Stimulated activated CD4-positive, alpha-beta T cell treated with anti-CD3 and anti-CD28 coated beads, Interleukin-4, amount 100 ng/mL, for 1 hour (primary cell): ENCODE measurements around the gene KCND1.

Experiments used
- DNase-seq: peaks from one replicate; pipeline ENCODE4 v3.0.0-alpha.2; 2020

KCND1 gene

DNA sequence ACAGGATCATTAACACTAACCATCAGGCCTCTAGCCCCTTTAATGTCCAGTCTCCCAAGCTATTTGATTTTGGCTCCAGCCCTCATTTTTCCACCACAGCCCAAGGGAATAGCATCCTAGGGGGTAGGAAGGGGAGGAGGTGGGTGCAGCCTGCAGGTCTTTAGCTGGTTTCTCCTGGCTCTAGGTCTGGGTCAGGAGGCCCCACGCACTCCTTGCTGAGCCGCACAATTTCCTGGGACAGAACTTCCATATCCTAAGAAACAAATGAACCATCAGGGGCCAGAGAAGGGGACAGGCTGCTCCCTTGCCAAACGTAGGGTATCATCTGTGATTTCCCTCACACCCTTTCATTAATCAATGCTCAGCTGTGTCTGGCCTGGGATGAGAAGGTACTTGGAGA, 2.4 kb upstream of the KCND1 start:
- no peak for DNase-seq

DNA sequence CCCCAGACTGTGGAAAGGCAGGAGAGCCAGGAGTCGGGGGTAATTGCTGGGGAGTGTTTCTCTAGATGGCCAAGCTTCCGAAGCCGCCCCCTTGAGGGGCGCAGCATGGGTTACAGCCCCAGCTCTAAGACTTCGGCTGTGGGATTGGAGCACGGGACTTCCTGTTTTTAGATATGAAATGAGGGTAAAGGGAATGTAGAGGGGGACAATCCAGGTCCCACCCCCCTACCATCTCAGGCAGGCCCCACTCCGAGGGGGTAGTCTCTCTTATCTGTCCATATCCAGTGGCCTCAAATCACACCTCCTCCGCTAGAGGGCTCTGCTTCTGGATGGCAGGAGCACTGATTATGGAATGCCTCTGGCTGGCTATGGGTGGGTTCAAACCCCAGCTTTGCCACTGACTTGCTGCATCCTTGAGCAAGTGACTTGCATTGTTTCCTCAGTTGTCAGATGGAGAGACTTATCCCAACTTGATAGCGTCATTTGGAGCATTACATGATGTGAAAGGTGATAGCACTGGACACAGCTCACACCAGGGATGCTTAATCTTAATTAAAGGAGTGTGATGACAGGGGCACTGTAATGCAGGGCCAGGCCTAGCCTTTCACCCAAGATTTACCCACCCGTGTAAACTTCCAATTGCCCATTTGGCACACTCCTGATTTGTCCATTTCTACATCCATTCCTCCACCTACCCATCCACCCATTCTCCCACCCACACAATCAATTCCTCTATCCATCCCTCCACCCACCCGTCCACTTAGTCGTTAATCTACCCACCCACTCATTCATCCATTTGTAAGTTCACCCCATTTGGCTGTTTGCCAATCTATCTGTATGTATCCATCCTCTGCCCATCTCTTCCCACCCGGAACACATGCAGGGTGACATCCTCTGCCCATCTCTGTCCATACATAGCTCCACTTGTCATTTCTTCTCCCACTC, 848 bp upstream of the KCND1 start:
- DNase-seq, result peak; percentile 21

DNA sequence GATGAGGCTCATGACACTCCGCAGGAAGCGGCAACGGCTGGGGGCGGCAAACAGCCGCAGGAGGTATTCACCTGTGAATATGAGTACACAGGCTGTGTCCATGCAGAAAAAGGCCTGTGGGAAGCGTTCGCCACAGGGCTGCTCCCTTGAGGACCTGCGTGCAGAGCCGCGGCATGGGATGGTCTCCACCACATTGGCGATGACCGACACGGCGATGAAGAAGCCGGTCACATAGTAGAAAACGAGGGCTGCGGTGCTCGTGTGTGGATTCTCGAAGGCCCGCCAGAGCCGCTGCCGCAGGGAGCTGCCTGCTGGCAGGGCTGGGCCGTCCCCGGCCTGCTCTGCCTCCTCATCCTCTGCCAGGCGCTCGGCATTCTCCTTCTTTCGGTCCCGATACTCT, 2.2 kb downstream of the KCND1 start:
- DNase-seq, result no peak

DNA sequence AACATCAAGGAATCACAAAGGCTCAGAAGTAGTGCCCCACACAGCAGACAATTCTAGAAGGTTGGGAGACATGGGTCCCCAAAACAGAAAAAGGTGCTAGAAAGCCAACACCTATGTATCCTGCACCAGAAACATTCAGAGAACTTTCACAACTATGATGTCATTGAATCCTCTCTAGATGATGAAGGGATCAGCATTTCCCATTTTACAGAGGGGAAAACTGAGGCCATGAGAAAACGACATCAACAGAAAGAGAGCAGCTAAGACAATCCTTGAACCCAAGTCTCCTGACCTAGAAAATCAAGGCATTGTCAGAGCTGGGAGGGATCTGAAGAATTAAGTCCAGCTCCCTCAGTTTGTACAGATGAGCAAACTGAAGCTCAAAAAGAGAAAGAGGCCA, 3.3 kb downstream of the KCND1 start:
- no peak for DNase-seq

DNA sequence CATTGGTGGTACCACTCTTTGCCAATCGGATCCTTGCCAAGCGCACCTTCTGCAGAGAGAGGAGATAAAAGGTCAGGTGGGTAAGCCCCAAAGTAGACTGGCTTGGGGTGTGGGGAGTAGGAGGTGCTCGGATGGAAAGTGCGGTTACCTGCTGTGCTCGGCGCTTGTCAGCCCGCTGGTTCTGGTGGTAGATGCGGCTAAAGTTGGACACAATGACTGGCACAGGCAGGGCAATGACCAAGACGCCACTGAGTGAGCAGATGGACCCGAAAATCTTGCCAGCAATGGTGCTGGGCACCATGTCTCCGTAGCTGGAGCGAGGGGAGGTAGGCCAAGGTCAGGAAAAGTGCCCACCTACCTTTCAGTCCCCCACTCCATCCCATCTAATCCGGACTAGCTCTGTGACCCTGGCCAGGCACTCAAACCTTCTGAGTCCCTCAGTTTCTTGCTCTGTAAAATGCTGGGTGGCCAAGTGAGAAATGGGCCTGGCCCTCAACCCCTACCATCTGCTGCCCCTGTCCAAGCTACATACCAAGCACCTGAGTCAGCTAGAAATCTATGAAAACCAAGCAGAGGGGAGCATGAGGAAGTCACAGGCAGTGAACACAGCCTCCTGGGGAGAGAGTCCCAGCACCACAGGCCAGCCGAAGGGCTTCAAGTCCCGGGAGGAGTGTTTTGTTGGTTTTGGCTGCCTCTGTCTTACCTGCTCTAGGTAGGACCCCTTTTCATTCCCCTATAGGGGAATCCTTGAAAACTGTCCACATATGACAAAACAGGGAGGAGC, 4.7 kb downstream of the KCND1 start:
- DNase-seq, result no peak

DNA sequence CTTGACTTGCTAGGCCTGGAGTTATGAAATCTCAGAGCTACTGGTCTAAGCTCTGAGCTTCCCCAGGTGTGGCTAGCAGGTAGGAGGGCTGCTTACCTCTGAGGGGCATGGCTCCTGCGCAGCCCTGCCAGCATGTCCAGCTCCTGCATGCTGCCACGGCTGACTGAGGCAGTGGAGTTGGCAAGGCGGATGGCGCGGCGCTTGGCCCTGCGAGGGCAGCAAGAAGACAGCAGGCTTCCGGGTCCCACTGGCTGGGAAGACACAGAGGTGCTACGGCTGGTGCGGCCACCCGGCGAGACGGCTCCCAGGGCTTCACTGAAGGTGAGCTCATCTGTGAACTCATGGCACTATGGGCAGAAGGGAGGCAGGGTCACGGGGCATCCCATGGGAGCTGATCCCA, 5.7 kb downstream of the KCND1 start:
- DNase-seq, result no peak

DNA sequence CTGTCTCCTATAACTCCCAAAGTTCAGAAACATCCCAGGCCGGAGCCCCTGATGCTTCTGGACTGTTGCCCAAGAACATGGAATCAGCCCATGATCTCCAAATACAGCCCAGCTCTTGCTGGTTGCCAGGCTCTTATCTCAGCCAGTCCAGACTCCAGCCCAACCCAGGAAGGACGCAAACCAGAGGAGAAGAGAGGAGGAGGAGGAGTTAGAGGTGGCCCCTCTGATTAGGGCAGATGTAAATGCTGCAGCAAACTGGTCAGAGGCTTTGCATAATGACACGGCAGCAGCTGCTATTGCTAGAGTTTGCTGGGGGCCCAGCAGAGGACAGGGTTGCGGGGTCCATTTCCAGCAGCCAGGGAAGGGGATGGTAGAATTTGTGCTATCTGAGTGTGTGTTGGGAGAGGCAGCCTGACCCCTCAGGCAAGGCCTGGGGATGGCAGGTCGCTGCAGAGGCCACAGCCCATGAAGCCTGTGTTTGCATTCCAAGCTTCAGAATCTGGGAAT, 10.0 kb downstream of the KCND1 start:
- no peak for DNase-seq

DNA sequence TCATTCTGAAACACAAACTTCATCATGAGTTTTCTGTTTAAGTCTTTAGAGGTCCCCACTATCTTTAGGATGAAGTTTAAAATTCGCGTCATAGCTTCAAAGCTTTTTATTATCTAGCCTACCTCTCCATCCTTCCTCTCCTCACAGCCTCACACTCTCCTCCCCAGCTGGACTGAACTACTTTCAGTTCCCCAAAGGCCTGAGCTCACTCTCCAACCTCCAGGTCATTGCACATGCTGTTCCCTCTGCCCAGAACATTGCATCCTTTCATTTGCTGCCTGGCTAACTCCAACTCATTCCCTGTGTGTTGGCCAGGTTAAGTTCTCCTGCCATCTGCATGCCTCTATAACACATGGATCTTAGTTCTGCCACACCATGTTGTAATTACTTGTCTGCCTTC, 11.4 kb downstream of the KCND1 start:
- DNase-seq, result no peak

DNA sequence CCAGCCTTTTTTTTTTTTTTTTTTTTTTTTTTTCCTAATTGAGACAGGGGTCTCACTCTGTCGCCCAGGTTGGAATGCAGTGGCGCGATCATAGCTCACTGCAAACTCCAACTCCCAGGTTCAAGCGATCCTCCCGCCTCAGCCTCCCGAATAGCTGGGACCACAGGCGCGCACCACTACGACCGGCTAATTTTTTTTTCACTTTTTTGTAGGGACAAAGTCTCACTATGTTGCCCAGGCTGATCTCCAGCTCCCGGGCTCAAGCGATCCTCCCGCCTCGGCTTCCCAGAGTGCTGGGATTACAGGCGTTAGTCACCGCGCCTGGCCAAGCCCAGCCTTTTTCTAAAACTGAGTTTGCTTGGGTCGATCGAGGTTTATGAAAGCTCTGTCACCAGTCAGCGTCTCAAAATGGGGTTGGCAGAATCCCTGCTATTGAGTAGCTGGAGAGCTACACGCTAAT, 13.0 kb downstream of the KCND1 start:
- DNase-seq, result no peak

DNA sequence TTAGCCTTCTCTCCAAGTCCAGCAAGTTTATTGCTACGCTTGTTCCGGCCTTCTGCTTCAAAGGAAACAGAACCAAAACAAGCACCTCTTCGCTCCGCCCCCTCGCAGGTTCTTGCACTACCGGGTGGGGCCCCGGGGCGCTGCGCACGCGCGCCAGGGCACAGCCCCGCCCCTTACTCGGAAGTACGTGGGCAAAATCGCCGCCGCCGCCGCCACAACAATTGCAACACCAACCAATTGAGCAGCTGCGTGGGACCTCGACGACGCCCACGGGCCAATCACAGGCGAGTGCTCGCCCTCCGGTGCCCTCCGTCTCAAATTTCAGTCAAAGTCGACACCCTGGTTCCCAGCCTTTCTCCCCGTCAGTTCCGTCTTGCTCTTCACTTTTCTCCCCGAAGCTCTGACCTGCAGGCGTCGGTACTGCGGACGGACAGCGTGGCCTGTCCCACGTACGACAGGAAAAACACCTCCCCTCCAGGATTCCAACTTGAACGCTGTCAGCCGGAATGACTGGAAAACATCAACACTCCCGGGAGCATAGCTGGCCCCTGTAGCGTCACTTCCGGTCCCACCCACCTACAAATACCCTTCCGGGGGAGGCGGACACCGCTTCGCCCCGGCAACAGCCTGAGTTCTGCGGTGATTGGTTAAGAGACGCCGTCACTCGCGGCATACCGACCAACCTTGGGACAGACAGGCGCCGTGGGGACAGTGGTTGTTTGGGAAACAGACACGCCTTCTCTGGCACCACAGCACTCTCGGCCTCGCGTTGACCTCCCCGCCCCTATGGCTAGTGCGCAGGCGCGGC, 13.6 kb downstream of the KCND1 start:
- peak; percentile 86 for DNase-seq

DNA sequence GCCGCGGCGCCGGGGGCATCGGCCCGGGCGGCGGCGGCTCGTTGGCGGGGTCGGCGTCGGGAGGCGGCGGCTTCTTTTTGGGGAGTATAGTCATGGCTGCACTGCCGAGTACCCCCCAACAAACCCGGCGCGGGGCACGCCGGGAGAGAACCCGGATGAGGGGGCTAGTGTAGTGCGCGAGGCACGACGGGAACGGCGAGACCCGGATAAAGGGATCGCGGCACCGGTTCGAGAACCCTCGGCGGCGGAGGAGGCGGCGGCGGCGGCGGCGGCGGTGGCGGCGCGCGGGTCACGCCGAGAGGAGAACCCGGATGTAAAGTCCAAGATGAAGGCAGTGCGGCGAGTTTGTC, 14.2 kb downstream of the KCND1 start, which contains the start of gene OTUD5:
Gene OTUD5 (minus strand): TSS at position 131 of the 350 bp plus-strand sequence. CDS start 37 bp downstream, at position 94.
- peak; percentile 73 for DNase-seq

DNA sequence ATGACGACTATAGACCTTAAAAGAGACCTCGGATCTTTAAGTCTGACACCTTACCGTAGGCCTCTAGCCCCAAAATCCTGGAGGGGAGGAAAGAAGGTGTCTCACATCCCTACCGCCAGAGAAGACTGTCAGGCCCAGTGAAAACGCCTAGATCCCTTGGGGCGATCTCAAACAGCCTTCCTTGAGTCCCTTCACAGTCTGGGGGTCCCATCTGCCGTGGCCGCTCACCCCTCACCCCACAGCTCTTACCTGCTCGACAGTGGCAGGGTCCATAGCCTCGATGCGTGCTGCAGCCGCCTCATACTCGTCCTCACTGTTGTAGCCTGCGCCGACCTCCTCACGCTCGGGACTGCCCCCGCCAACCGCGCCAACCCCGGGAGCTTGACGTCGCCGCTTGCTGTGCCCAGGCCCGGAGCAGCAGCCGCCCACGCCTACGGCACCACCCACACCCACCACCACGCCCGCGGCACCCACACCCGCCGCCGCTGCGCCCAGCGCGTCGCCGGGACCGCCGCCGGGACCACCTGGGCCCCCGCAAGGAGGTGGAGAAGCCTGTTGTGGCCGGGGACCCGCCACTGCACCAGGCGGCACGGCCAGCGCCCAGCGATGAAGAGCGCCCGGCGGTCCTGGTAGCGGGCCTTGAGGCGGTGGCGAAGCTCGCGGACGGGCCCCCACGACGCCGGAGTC, 14.8 kb downstream of the KCND1 start:
- DNase-seq, result peak; percentile 62

DNA sequence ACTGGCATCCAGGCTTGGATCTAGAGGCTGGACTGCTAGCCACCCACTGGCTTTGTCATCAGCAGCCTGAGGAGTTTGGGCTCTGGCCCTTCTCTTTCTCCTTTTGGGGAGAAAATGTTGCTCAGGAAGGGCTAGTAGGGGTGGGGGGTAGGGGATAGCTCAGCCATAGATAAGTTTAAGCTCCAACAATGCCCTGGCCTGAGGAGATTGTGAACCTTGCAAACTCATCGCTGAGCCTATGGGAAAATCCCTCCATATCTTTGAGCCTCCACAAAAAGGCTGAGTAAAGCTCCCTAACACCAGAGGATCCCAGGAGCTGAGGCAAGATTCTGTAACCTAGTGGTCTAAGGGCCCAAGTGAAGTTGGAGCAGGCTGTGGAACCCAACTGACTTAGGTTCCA, 23.1 kb downstream of the KCND1 start:
- DNase-seq, result no peak

DNA sequence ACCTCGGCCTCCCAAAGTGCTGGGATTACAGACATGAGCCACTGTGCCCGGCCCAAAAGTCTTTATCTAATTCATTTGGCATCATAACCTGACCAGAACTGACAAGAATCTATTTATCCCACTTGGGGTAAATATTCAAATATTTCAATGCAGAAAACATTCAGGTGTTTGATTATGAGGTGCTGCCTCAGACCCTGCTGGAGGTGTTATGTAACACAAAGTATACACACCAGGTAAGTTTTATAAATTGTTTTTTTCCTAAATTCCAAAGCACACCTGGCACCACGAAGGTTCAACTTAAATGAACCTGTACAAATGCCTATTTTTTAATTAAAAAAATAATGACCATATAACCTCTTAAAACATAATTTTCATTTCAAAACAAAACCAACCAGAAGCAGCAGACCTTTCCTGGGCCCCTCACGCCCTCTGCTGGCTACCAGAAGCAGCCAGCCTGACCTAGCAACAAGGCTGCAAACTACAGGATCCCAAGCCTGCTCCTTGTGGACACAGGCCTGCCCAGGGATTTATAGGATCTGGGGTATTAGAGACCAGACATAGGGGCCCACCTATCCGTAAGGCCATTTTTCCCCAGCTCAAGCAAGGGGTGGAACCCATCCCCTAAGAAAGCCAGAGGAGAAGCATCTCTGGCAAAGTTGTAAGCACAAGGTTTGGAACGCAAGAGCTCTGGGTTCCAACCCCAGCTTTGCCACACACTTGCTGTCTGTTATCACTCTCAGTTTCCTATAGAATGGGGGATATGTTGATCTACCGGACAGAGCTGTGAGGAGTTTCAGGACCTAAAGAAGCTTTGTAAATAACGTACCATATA, 25.9 kb downstream of the KCND1 start:
- DNase-seq, result peak; percentile 51

DNA sequence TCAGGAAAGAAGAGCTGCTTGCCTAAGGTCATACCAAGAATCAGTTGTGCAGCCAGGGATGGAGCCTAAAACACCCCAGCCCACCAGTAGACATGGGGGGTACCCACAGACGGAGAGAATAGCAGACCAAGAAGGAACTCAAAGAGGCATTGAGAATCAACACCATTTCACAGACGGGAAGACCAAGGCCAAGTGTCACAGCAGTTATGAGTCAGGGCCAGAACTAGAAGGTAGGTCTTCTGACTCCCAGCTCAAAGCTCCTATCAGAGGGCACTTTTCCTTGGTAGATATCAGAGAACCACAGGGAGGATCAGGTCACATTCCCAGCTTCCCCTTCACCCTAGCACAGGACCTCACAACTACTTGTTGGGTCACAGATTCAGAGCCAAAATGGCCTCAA, 28.7 kb downstream of the KCND1 start:
- no peak for DNase-seq

DNA sequence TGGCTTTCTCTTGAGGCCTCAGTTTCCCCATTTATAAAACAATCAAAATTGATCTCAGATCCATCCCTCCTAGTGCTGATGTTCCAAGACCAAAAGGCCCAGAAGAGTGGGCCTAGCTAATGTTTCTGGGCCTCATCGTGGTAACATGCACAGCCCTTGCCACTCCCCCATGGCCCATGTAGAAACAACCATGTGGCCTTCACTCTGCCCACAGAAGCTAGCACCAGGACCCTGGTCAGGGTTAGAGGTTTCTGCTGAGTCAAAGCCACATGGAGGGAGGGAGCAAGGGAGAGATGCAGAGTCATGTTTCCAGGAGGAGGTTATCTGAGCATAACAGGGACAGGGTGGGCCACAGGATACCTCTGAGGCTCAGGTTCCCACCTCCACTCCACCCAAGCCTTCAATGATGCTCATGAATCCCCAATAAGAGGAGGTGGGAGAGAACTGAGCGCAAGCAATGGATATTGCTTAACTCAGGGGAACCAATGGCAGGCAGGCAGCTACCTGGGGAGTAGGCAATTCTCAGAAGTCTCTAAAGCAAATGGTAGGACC, 31.2 kb downstream of the KCND1 start:
- DNase-seq, result no peak

DNA sequence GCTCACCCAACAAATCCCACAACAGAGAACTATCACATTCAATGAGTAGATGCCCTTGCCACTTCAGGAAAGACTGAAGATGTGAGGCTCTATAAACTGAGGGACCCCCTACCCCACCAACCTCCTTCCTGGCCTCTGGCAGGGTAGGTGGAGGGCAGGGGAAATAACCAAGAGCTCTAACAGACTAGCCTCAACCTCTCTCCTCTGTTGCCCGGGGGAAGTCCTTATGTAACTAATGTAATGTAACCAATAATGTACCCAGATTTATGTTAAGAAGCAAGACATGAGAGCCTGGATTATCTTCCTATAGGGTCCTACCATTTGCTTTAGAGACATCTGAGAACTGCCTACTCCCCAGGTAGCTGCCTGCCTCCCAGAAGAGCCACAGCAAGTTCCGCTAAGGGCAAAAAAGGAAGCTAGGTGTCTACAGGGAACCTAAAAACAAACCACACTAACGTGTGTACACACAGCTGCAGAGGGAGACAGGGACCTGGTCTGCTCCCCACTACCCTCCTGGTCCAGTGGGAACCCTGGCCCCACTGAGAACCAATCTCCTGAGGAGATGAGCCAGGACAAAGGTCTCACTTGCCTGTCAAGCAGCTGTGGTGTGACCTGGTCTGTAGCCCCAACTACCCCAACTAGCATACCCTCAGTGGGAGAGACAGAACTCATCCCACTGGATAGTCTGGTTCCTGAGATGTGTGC, 32.0 kb downstream of the KCND1 start:
- no peak for DNase-seq

DNA sequence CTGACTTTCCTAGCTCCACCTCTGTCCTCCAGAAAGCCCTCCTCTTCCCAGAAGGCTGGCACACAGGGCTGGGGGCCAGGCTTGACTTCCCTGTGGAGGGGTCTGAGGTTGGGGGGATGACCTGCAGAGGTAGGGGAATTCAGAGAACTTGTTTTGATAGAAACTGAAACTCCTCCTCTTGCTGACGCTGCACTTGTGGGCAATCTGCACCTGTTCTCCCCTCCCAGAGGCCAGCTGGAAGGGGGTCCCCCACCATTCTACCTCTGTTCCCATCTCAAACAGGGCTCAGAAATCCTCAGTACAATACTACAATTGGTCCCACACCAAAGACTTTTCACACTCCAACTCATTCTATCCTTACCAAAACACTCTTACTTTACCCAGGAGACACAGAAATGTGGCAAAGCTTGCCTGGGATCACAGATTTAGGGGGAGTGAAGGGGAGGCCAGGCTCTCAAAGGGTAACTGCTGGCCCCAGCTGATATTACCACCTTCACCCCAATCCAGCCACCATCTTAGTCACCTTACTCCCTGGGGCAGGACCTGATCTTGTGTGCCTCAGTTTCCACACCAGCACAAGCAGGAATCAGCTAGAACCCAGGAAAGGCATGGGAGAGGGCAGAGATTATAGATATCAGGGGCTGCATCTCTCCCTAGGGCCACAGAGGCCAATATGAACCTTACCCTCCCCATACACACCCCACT, 32.8 kb downstream of the KCND1 start:
- DNase-seq, result peak; percentile 67

DNA sequence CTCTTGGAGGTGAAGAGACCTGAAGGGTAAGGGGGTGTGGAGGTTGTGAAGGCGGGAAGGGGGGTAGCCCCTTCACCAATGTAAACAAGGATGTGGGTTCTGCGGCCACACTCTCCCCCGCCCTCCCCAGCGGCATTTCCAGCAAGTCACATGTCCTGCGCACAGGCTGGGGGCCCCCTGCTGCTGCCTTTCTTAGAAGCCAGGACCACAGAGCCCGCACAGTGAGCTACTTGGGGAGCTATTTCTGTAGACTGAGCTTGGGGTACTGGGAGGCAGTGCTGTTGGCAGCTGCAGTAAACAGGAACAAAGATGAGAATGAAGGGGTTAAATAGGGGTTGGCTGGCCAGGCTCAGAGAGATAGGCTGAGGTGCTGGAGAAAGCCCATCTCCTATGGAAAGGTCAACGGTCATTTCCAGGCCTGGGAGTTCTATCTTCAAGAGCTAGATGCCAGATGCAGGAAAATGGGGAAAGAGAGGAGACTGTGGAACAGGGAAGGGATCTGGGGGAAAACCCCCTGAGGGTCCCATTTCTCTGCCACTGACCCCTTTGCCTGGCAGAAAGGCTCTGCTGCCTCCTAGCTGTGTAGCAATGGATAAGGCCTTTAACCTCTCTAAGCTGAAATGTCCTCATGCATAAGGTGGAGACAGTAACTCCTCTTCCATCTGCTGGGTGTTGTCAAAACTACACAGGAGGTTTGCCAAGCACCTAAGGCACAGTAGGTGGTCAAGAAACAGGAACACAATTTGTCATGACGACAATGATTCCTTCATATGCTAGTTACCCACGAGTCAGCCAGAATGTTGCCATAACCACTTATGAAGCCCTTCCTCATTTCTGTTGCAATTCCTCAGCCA, 34.4 kb downstream of the KCND1 start:
- peak; percentile 83 for DNase-seq
